ENCODE measurements around the gene C5orf34.
"Not testable (repeated sequence)": the region's sequence is repeated elsewhere in the genome, so short reads cannot be mapped to it uniquely, and the experiment has no call there.

The C5orf34 gene

GRCh38 chr5:43530648-43531047 is 15.7 kb upstream of the C5orf34 start:
- no peak for DNase-seq
- Histone ChIP-seq H3K36me3 (peaks cover 77% of the 10 kb centered on the region), H3K9me3 (no peaks in the 10 kb centered on the region), H3K27me3 (no peaks in the 10 kb centered on the region), H3K4me3 (ENCODE audit: low read depth, low read length) (no peak overlapping the region), H3K4me1 (no peaks in the 10 kb centered on the region)
- no peak for TF ChIP-seq CTCF (IDR thresholded peaks at IDR 0.05; ENCODE audit: low read depth, low read length)

- no peak overlapping the region; the same call in 1 of the 2 replicates for H3K4me3 ChIP-seq (ENCODE audit: low read depth, low read length)
- H3K36me3 ChIP-seq: peaks cover 28% of the 10 kb centered on the region
- peaks cover 16% of the 10 kb centered on the region; the same call in 1 of the 2 replicates for H3K4me1 ChIP-seq
- TF ChIP-seq CTCF (IDR thresholded peaks at IDR 0.05; ENCODE audit: low read depth, low read length): no peak
- no peaks in the 10 kb centered on the region for H3K27me3 ChIP-seq
- no peaks in the 10 kb centered on the region for H3K9me3 ChIP-seq
- DNase-seq: peak; percentile 72
Measured at GRCh38 chr5:43523662-43524072, 8.7 kb upstream of the C5orf34 start.

GRCh38 chr5:43520615-43521014 is 5.7 kb upstream of the C5orf34 start:
- H3K9me3 ChIP-seq: no peaks in the 10 kb centered on the region
- H3K27me3 ChIP-seq: no peaks in the 10 kb centered on the region
- no peak for DNase-seq

GRCh38 chr5:43515678-43516048 is 715 bp upstream of the C5orf34 start:
- Histone ChIP-seq H3K4me1 (no peaks in the 10 kb centered on the region), H3K36me3 (no peaks in the 10 kb centered on the region), H3K9me3 (no peaks in the 10 kb centered on the region), H3K27me3 (no peaks in the 10 kb centered on the region), H3K4me3 (ENCODE audit: low read depth, low read length) (peak overlapping the region; percentile 94)
- no peak for DNase-seq
- no peak for TF ChIP-seq CTCF (IDR thresholded peaks at IDR 0.05; ENCODE audit: low read depth, low read length)

More at GRCh38 chr5:43520615-43521014, 5.7 kb upstream of the C5orf34 start:
- no peak for TF ChIP-seq CTCF (IDR thresholded peaks at IDR 0.05; ENCODE audit: low read depth, low read length)
- H3K36me3 ChIP-seq: peaks cover 11% of the 10 kb centered on the region
- H3K4me1 ChIP-seq: peaks cover 16% of the 10 kb centered on the region; the same call in 1 of the 2 replicates
- H3K4me3 ChIP-seq (ENCODE audit: low read depth, low read length): no peak overlapping the region

- peak; percentile 21 for DNase-seq
- H3K4me1 ChIP-seq: no peaks in the 10 kb centered on the region
- H3K36me3 ChIP-seq: no peaks in the 10 kb centered on the region
- H3K27me3 ChIP-seq: no peaks in the 10 kb centered on the region
- no peaks in the 10 kb centered on the region for H3K9me3 ChIP-seq
- peak overlapping the region; percentile 94 for H3K4me3 ChIP-seq (ENCODE audit: low read depth, low read length)
- no peak for TF ChIP-seq CTCF (IDR thresholded peaks at IDR 0.05; ENCODE audit: low read depth, low read length)
Measured at GRCh38 chr5:43514471-43514815, 505 bp downstream of the C5orf34 start.

- peaks cover 3% of the 10 kb centered on the region for H3K36me3 ChIP-seq
- no peak for TF ChIP-seq CTCF (IDR thresholded peaks at IDR 0.05; ENCODE audit: low read depth, low read length)
- no peaks in the 10 kb centered on the region for H3K9me3 ChIP-seq
- no peak for DNase-seq
- no peaks in the 10 kb centered on the region for H3K4me1 ChIP-seq
- peak overlapping the region; percentile 94 for H3K4me3 ChIP-seq (ENCODE audit: low read depth, low read length)
- H3K27me3 ChIP-seq: no peaks in the 10 kb centered on the region
Measured at GRCh38 chr5:43514025-43514424, 923 bp downstream of the C5orf34 start.

GRCh38 chr5:43511062-43511461 is 3.9 kb downstream of the C5orf34 start:
- peaks cover 11% of the 10 kb centered on the region for H3K36me3 ChIP-seq
- not testable (repeated sequence) for DNase-seq; H3K4me1 ChIP-seq; H3K9me3 ChIP-seq; H3K27me3 ChIP-seq; H3K4me3 ChIP-seq (ENCODE audit: low read depth, low read length)
